OCI-LY7 (cell line): ENCODE data around the gene CIB2. TPM values are rescaled to one million over a fixed set of nuclear protein-coding genes. Genes with fewer than 3 reads are reported as not detected.
A peak's percentile ranks its signal among the peaks of the same experiment; 100 is the strongest.

Experiments
- BruUV-seq: library from RNA; stranded (reverse); fragments of 400-500 nt; replicated peaks from 2 replicates; lab custom pipeline; 2021; lab: Mats Ljungman, UMichigan
- CTCF ChIA-PET: fragments of 300-600 bp; sonication (Branson Sonifier 250); formaldehyde crosslinking; loops from one replicate; lab custom pipeline; 2022; ENCODE audit warnings: antibody characterized with exemption; ENCODE audit not compliant: unreplicated experiment; lab: Charles Lee
- POLR2A ChIA-PET: fragments of 300-600 bp; sonication (Branson Sonifier 250); formaldehyde crosslinking; loops from one replicate; lab custom pipeline; 2022; ENCODE audit warnings: antibody characterized with exemption; lab: Charles Lee
- DNase-seq: peaks from one replicate; pipeline ENCODE4 v3.0.0-alpha.2; 2015; ENCODE audit warnings: low spot score
- H2AFZ ChIP-seq: fragments of 200-600 bp; sonication (generic), shearing (Covaris generic); 2 replicates; pipeline ENCODE4 v1.6.1; 2014; ENCODE audit warnings: mild to moderate bottlenecking, antibody characterized with exemption, low read length, moderate library complexity
- H3K27ac ChIP-seq: fragments of 200-600 bp; sonication (generic); 2 replicates; pipeline ENCODE4 v1.5.1; 2014; ENCODE audit warnings: mixed run types, low read depth, mild to moderate bottlenecking, moderate library complexity, low read length, inconsistent platforms; ENCODE audit not compliant: poor library complexity, severe bottlenecking
- H3K36me3 ChIP-seq: fragments of 200-600 bp; sonication (generic); 2 replicates; pipeline ENCODE4 v1.6.1; 2014; ENCODE audit warnings: mild to moderate bottlenecking, antibody characterized with exemption, low read length, moderate library complexity, mixed read lengths; ENCODE audit not compliant: insufficient read depth
- H3K4me1 ChIP-seq: fragments of 200-600 bp; sonication (generic); 2 replicates; pipeline ENCODE4 v1.5.1; 2014; ENCODE audit warnings: mild to moderate bottlenecking, low read length; ENCODE audit not compliant: insufficient read depth, poor library complexity, severe bottlenecking
- H3K4me2 ChIP-seq: fragments of 200-600 bp; sonication (generic); 2 replicates; pipeline ENCODE4 v1.6.1; 2014; ENCODE audit warnings: mild to moderate bottlenecking, low read length
- H3K4me3 ChIP-seq: fragments of 200-600 bp; sonication (generic); 2 replicates; pipeline ENCODE4 v1.5.1; 2014; ENCODE audit warnings: mild to moderate bottlenecking, low read depth, low read length; ENCODE audit not compliant: poor library complexity, severe bottlenecking
- H3K79me2 ChIP-seq: fragments of 200-600 bp; sonication (generic); 2 replicates; pipeline ENCODE4 v1.6.1; 2016; ENCODE audit warnings: low read depth, mild to moderate bottlenecking, low read length, moderate library complexity, mixed read lengths; ENCODE audit not compliant: insufficient read depth
- H3K9me2 ChIP-seq: fragments of 200-600 bp; sonication (generic); 2 replicates; pipeline ENCODE4 v1.6.1; 2016; ENCODE audit warnings: mild to moderate bottlenecking, low read length, mixed read lengths; ENCODE audit not compliant: insufficient read depth
- H3K9me3 ChIP-seq: fragments of 200-600 bp; sonication (generic); 2 replicates; pipeline ENCODE4 v1.6.1; 2014; ENCODE audit warnings: mild to moderate bottlenecking, mixed run types, low read length, mixed read lengths
- H4K20me1 ChIP-seq: fragments of 200-600 bp; sonication (generic); 2 replicates; pipeline ENCODE4 v1.6.1; 2014; ENCODE audit warnings: mild to moderate bottlenecking, antibody characterized with exemption, low read length, moderate library complexity, mixed read lengths; ENCODE audit not compliant: insufficient read depth
- CTCF ChIP-seq: fragments of 200-600 bp; sonication (generic); conservative IDR thresholded peaks from 2 replicates; pipeline ENCODE4 v1.5.1; 2014; ENCODE audit warnings: mild to moderate bottlenecking, antibody characterized with exemption, low read length, moderate library complexity, mixed read lengths
- EZH2phosphoT487 ChIP-seq: fragments of 200-600 bp; sonication (generic); IDR thresholded peaks from 2 replicates; pipeline ENCODE4 v1.6.1; 2018; ENCODE audit warnings: low read depth, borderline replicate concordance, mild to moderate bottlenecking, mixed run types, antibody characterized with exemption, low read length, moderate library complexity, mixed read lengths
- intact Hi-C: fragments of 100-400 bp; cut with micrococcal nuclease; formaldehyde crosslinking; loops from one replicate; pipeline ENCODE4 v1.10.0; 2022; ENCODE audit not compliant: unreplicated experiment
- total RNA-seq, 2 experiments: library from RNA; depleted of rRNA in 1 of 2; stranded (reverse); fragments of >200 nt in 1 of 2; shearing (Covaris generic) in 1 of 2; gene quantifications; 2 replicates each; pipeline ENCODE4 v1.2.3, GENCODE V29; 2014 to 2022

Gene CIB2
- total RNA-seq, 2 experiments from 2014 or later: 0.36 to 5.0 TPM

GRCh38 chr15:78059110-78059839 is 72.0 kb downstream of the CIB2 start:
- Histone ChIP-seq H3K9me3 (no peaks in the 10 kb centered on the region), H3K9me2 (no peaks in the 10 kb centered on the region), H3K27ac (peak overlapping the region; percentile 81), H3K4me2 (peak overlapping the region; percentile 75), H3K36me3 (no peaks in the 10 kb centered on the region), H3K4me3 (no peak overlapping the region), H2AFZ (no peak overlapping the region), H3K79me2 (peaks cover 90% of the 10 kb centered on the region), H4K20me1 (no peaks in the 10 kb centered on the region), H3K4me1 (peaks cover 91% of the 10 kb centered on the region)
- CTCF ChIA-PET: interaction anchor here (0.5 to 1.9 kb wide), 5 partner anchors 8 to 73 kb away, joined by 3 to 9 read pairs (median 3); no protein-coding TSS in a partner anchor
- no TSS peak for BruUV-seq
- intact Hi-C loops: no loop called here
- DNase-seq: peak; percentile 39
- POLR2A ChIA-PET: interaction anchor here (0.6 to 5.6 kb wide), 8 partner anchors 8 to 182 kb away, joined by 3 to 53 read pairs (median 6); partner anchors contain the start of gene TBC1D2B
- TF ChIP-seq CTCF: no peak
- TF ChIP-seq EZH2phosphoT487: no peak

GRCh38 chr15:78058401-78058935 is 72.8 kb downstream of the CIB2 start:
- intact Hi-C loops: no loop called here
- peak overlapping the region; percentile 81 for H3K27ac ChIP-seq
- H3K4me1 ChIP-seq: peaks cover 91% of the 10 kb centered on the region
- peaks cover 7% of the 10 kb centered on the region; the same call in 1 of the 2 replicates for H3K36me3 ChIP-seq
- no peak overlapping the region for H2AFZ ChIP-seq
- DNase-seq: no peak
- no TSS peak for BruUV-seq
- ChIA-PET POLR2A (interaction anchor here (0.9 to 5.6 kb wide), 7 partner anchors 8 to 23 kb away, joined by 3 to 53 read pairs (median 6); partner anchors contain the start of gene TBC1D2B), CTCF (interaction anchor here (0.6 to 1.9 kb wide), 4 partner anchors 8 to 27 kb away, joined by 3 to 9 read pairs (median 3); no protein-coding TSS in a partner anchor)
- no peaks in the 10 kb centered on the region for H3K9me2 ChIP-seq
- TF ChIP-seq EZH2phosphoT487: no peak
- TF ChIP-seq CTCF: no peak
- H4K20me1 ChIP-seq: no peaks in the 10 kb centered on the region
- H3K4me3 ChIP-seq: no peak overlapping the region
- peak overlapping the region; percentile 75 for H3K4me2 ChIP-seq
- peaks cover 88% of the 10 kb centered on the region for H3K79me2 ChIP-seq
- no peaks in the 10 kb centered on the region for H3K9me3 ChIP-seq
